AG09309 (cell line): ENCODE measurements around the gene FYN.

Source experiments
- DNase-seq: peaks from one replicate; pipeline ENCODE4 v3.0.0-alpha.2; 2010; ENCODE audit warnings: low read depth
- H3K4me3 ChIP-seq: 2 replicates; pipeline ENCODE4 v1.5.1; 2011; ENCODE audit warnings: mild to moderate bottlenecking, low read depth, low read length, moderate library complexity; ENCODE audit not compliant: control insufficient read depth
- TF ChIP-seq, protein P1 (sequence below): IDR thresholded peaks from 2 replicates; pipeline ENCODE4 v1.5.1; 2011; ENCODE audit warnings: mild to moderate bottlenecking, low read depth, low read length, inconsistent platforms; ENCODE audit not compliant: insufficient read depth, control insufficient read depth; ENCODE audit errors: missing control alignments

Gene FYN

DNA sequence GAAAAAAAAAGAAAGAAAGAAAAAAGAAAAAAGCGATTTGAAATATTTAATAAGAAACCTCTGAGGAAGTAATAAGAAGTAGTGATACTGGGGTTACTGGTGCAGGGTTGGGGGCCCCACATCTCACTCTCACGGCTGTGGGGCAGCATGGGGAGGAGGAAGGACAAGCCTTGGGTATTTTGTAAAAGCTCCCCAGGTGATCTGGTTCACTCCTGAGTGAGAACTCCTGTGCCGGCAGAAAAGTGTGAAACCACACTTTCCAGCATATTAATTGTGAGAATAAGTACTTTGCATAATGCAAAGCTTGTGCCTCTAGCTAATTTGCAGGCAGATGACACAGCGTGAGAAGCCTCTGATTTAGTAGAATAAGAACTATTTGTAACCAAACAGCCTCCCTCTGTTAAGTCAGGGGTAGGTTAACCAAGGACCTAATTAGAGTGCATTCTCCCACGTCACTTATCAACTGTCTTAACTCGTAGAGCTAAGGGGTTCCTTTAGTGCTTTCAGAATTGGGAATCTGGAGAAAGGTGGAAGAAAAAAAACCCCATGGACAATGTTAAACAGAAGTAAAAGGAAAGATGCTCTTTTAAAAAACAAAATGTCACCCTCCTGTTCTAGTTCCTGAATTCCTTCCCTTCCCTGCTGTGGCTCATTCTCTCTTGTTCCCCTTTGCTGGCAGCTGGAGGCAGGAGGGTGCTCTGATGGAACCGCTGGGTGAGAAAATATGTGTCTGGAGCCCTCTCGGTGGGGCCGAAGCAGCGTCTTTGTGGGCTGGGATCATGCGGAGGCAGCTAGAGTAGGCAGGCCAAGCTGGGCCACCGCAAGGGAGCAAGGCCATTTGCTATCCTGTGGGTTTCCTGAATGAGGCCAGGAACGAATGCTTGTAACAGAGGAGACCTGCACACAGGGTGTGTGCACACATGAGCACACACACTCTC, 108.7 kb downstream of the FYN start:
- DNase-seq, result no peak
- no peak overlapping the region for H3K4me3 ChIP-seq
- TF ChIP-seq, protein P1, sequence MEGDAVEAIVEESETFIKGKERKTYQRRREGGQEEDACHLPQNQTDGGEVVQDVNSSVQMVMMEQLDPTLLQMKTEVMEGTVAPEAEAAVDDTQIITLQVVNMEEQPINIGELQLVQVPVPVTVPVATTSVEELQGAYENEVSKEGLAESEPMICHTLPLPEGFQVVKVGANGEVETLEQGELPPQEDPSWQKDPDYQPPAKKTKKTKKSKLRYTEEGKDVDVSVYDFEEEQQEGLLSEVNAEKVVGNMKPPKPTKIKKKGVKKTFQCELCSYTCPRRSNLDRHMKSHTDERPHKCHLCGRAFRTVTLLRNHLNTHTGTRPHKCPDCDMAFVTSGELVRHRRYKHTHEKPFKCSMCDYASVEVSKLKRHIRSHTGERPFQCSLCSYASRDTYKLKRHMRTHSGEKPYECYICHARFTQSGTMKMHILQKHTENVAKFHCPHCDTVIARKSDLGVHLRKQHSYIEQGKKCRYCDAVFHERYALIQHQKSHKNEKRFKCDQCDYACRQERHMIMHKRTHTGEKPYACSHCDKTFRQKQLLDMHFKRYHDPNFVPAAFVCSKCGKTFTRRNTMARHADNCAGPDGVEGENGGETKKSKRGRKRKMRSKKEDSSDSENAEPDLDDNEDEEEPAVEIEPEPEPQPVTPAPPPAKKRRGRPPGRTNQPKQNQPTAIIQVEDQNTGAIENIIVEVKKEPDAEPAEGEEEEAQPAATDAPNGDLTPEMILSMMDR, result no peak

DNA sequence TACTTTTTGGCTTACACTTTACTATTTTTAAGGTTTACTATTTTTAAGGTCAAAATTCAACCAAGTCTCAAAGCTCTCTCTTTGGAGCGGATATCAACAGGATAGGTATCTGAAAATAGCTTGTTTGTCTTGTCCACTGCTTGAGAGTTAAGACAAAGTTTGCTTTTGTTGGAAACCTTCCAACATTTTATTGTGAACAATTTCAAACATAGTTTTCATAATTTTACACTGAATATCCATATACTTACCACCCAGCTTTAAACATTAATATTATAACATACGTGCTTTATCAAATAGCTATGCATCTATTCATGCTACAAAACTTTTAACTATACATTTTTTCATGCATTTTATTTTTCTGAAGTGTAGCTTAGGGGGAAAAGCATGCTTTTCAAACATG, 109.9 kb downstream of the FYN start:
- TF ChIP-seq, protein P1, result no peak
- no peak overlapping the region for H3K4me3 ChIP-seq
- no peak for DNase-seq

- TF ChIP-seq, protein P1, result no peak
Observed at GRCh38 chr6:111761783-111762312, 111.4 kb downstream of the FYN start.

DNA sequence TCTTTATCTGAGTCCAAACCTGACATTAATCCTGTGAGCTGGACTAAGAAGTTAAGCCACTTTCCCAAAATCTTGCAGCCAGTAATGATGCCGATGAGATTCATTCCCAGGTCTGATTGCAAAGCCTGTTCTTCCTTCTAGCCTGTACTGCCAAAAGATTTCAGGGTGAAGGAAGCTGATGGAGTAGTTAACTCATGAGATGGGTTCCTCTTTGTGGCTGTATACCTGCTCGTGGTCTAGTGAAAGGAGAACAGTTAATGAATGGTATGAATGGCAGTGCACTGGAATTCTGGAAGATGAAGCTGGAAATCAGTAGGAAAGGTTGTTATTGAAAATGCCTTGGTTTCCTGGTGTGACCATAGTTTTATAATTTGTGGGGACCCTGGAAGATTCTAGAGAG, 112.0 kb downstream of the FYN start:
- no peak for DNase-seq
- no peak overlapping the region for H3K4me3 ChIP-seq
- TF ChIP-seq, protein P1, result no peak

More at GRCh38 chr6:111761783-111762312, 111.4 kb downstream of the FYN start:
- no peak overlapping the region for H3K4me3 ChIP-seq
- DNase-seq, result no peak

DNA sequence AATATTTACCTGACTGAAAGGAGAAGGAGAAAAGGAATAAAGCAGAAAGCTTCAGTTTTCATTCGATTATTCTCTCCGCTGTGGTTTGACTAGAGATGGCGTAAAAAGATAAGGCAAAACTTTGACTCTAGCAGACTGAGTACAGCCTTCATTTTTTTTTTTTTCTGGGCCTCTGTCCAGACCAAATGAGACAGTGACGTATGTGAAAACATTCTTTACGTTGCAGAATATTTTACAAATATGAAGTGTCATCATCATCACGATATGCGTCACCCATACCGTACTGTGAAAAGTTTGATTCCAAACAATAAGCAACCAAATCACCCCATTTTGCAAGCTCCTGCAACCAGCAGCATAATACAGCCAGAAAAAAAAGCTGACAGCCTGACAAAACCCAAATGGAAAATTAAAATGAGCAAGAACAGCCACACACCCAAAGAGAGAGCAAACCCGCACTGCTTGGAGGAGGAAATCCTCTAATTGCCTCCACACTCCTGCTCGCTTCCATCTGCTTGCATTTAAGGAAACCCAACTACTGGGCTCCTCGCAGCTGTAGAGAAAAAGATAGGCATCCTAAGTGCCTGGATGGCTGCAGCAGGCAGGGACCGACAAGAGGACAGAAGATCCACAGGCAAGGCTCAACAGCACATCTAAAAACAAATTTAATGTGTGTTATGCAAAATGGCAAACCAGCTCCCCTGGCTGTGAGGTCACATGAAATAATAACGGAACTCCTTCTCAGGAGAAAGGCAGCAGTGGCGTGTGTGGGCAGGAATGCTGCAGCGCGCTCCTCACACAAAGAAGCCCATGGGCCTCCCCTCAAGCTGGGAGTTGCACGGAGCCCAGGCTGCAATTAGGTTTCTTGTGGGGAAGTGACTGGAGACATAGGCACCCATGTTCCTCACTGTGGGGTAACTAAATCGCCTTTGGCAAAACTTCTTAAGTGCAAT, 113.1 kb downstream of the FYN start:
- peak; percentile 63 for DNase-seq
- H3K4me3 ChIP-seq, result no peak overlapping the region
- TF ChIP-seq, protein P1, result no peak

DNA sequence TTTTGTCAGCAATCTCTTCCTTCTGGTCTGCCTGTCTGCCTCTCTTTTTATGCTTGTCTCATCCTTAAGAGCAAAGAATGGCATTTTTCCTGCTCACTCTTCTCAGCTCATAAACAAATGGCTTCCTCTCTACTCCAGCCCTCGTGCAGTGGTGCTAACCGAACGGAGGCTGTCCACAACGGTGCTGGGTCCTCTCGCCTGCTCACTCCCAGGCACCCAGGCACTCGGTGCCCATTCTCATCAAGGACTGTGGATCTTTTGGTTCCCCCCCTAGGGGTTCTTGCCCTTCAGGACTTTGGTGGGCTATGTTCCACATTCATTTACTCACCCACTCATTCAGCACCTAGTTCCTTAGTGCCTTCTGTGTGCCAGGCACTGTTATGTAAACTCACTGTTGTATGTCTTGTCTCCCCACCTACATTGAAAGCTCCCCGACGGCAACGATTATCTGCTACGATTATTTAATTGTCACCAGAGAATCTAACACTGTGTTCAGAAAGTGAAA, 113.9 kb downstream of the FYN start:
- no peak overlapping the region for H3K4me3 ChIP-seq
- DNase-seq, result no peak
- TF ChIP-seq, protein P1, result no peak
